Testis (tissue), 2 donors: Measurements from ENCODE around the gene CA12.

Experiments
- POLR2A ChIP-seq: fragments of 450-650 bp; IDR thresholded peaks from one replicate; pipeline ENCODE4 v1.6.1; 2017; ENCODE audit warnings: antibody characterized with exemption, mild to moderate bottlenecking, moderate library complexity
- TF ChIP-seq, protein P1 (sequence below), 3 experiments: fragments of 450-650 bp in 2 of 3; fragments of 200-600 bp in 1 of 3; sonication (generic) in 1 of 3; IDR thresholded peaks; one replicate each; pipeline ENCODE4 v1.5.1; 2016 to 2019; ENCODE audit warnings: antibody characterized with exemption in 3 of 3, mild to moderate bottlenecking in 2 of 3, moderate library complexity in 1 of 3

DNA sequence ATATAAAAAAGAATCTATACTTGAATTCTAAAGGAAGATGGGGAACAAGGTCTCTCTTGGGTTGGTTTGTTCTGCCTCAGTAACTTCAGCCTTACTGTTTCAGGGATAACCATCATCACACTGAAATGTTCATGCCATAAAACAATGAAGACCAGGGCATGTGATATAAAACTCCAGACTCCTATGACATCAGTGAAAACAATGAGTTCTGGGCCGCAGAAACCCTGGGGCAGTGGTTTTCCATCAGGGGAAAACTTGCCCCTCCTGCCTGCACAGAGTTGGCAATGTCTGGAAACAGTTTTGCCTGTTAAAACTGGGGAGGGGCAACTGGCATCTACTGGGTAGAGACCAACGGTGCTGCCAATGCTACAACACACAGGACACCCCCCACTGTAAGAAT is 46.8 kb downstream of the CA12 start:
- TF ChIP-seq, protein P1, sequence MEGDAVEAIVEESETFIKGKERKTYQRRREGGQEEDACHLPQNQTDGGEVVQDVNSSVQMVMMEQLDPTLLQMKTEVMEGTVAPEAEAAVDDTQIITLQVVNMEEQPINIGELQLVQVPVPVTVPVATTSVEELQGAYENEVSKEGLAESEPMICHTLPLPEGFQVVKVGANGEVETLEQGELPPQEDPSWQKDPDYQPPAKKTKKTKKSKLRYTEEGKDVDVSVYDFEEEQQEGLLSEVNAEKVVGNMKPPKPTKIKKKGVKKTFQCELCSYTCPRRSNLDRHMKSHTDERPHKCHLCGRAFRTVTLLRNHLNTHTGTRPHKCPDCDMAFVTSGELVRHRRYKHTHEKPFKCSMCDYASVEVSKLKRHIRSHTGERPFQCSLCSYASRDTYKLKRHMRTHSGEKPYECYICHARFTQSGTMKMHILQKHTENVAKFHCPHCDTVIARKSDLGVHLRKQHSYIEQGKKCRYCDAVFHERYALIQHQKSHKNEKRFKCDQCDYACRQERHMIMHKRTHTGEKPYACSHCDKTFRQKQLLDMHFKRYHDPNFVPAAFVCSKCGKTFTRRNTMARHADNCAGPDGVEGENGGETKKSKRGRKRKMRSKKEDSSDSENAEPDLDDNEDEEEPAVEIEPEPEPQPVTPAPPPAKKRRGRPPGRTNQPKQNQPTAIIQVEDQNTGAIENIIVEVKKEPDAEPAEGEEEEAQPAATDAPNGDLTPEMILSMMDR (IDR thresholded peaks at IDR 0.05), result no peak
- TF ChIP-seq POLR2A, result no peak
